Glomerular visceral epithelial cell (primary cell): ENCODE measurements around the gene AARS2.

Source experiments
- DNase-seq: peaks from one replicate; pipeline ENCODE4 v3.0.0-alpha.2; 2016; ENCODE audit errors: extremely low spot score

Gene AARS2

GRCh38 chr6:44300292-44300823 is 12.8 kb downstream of the AARS2 start:
- DNase-seq: no peak

DNA sequence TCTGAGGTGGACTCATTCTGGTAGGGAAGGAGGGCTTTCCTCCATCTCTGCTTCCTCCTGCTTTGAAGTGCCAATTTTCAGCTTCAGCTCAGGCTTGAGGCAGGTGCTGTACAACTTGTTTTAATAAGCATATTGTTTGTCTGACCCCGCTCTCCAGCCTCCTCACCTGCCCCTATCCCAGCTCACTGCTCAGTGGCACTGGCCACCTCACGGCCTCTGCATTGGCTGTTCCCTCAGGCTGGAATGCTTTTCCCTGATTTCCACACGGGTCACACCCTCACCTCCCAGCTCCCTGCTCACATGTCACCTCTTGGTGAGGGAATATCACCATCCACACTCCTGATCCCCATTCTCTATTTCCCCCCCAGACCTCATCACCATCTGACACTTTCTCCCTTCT is 14.3 kb downstream of the AARS2 start:
- no peak for DNase-seq

GRCh38 chr6:44298055-44298803 is 14.9 kb downstream of the AARS2 start:
- DNase-seq: no peak

GRCh38 chr6:44297063-44298038 is 15.8 kb downstream of the AARS2 start:
- DNase-seq: peak; percentile 27

- no peak for DNase-seq
These were observed 18.0 kb downstream of the AARS2 start for GRCh38 chr6:44294832-44295791.

DNA sequence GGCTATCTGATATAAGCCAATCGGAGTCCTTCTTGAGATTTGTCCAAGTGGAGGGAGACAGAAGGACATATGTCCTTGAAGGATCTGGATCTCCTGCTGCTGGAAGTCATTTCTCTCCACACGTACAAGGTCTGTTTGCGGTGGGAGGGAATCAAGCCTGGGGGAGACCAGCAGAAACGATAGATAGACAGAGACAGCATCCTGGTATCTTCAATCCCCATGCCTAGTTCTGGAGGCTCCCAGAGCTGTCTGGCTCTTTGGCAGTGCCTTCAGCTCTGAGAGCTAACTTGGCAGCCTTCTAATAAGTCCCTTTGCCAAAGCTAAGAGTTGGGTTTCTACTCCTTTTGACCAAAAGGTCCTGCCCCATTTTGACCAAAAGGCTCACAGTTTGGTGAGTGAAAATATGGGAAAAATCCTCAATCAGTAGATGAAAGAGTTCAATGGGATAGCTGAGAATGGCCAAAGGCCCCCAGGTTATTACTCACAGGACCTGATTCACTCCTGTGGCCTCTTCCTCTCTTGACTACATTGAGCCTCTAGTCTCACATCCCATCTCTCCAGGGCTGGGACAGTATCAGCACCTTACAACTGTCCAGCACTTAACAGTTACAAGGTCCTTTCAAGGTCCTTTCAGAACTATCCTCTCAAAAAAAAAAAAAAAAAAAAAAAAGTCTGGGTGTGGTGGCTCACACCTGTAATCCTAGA is 20.3 kb downstream of the AARS2 start:
- DNase-seq: no peak

DNA sequence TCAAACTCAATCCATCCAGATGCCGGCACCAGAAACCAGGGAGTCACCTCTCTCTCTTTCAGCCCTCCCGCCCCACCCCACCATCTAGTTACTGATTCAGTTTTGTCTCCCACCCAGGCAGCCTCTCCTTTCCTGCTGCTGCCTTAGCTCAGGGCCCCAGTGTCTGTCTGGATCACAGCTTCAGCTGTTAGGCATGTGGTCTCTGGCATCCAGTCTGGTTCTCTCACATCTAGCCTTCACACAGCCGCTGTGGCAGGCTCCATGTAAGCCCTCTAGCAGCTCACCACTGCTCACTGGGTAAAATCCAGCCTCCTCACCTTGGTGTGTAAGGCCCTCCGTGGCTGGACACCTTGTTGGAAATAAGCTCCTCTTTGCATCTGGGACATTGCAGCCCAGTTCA is 21.3 kb downstream of the AARS2 start:
- DNase-seq: no peak

- no peak for DNase-seq
These were observed 23.4 kb downstream of the AARS2 start for GRCh38 chr6:44289726-44290260.

GRCh38 chr6:44286747-44287146 is 26.4 kb downstream of the AARS2 start:
- no peak for DNase-seq

DNA sequence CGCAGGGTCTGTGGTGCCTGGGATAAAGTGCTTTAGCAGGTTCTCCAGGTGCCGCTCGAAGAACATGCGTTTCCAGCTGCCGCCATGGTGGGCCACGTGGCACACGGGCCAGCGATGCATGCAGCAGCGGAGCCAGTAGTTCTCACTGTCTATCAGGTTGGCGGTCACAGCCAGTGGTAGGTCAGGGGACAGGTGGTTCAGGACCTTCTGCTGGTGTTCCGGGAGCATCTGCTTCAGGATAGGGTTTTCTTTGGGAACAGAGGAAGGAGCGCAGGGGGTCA is 26.9 kb downstream of the AARS2 start:
- no peak for DNase-seq

DNA sequence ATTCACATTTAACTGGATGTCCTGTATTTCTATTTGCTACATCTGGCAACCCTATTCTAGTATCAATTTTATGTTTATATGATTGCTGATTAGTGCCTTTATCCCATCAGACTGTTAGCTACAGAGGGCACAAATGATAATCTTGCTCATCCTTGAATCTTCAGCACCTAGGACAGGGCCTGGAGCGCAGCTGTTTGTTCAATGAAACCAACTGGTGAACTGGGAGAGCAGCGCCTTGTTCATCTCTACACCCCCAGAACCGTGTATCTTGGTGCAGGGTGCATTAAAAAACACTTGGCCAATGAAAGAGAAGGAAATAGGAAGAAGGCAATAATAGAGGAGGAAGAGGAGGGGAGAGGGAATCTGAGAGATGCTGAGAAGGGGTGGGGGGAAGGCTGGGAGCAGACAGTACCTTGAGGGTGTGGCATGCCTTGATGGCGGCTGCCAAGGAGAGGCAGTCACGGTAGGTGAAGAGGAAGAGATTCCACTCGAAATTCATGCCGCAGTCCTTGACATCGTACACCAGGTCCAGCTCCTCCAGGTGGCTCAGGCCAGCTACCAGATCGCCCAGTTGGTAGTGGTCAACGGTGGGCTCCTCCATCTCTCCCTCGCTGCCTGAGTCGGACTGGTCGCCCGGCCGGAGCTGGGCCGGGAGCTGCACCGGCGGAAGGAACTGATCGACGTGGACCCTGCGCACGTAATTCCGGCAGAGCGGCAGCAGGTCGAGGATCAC is 27.4 kb downstream of the AARS2 start:
- DNase-seq: no peak

DNA sequence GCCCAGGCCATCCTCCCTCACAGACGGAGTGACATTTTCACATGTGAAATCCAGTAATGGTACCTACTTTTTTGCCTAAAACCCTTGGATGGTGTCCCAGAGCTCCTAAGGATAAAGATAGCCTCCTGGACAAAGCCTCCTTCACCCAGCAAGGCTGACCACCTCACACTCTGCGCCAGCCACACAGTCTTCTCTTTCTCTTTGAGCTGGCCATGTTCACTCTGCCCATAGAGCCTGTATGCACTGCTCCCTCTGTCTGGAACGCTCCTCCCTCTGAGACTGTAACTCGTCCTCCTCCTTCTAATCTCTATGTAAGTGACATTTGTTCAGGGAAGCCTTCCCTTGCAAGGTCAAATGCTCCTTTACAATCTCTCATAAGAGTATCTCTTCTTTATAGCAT is 28.3 kb downstream of the AARS2 start:
- no peak for DNase-seq

DNA sequence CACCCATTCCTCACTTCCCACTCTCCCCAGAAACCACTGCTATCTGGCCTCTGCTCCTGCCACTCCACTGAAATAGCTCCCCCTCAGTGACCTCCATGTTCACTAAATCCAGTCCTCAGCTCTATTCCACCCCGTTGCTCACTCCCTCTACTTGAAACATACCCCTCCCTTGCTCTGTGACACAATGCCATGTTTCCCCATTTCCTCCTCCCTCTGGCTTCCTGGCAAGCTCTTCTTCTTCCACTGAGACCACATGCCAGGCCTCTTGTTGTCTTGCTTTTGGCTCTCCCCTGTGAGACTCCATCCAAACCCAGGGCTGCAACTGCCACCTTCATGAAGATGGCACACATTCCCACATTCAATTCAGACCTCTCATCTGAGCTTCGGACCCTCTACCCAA is 29.0 kb downstream of the AARS2 start:
- no peak for DNase-seq

DNA sequence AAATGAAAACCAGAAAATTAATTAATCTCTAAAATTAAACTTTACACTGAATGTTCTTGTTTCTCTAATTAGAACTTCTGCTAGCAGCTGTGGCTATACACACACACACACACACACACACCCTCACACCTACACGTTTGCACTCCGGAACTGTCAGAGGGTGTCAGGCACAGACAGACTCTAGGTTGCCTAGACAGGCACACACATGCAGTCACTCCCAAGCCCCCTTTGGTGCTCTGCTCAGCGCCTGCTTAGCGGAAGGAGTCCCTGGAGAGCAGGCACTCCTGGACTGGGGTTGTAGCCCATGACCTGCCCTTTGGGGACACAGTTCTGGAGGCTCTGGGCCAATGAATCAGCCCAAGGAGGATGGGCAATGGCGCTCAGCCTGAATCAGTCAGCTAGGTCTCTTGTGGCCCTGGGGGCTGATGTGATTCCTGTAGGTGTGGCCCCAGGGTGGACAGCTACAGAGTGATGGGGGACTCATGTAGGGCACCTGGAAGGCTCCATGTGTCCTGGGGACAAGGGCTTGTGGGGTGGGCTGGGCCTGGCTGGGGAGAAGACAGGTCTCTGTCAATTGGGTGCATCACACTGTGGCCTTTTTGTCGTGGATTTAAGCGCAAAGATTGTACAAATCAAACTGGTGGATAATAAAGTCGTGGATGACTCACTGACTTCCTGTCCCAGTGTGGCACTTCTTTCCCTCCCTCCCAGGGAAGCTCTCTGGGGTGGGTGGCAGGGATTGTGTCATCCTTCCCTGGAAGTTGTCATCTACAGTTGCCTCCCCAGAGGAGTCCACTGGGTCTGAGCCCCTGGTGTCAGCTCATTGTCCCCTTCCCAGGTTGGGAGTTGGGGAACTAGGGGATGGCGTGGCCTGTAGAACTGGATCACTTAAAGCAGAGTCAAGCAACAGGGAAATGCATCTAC is 34.1 kb downstream of the AARS2 start:
- no peak for DNase-seq

DNA sequence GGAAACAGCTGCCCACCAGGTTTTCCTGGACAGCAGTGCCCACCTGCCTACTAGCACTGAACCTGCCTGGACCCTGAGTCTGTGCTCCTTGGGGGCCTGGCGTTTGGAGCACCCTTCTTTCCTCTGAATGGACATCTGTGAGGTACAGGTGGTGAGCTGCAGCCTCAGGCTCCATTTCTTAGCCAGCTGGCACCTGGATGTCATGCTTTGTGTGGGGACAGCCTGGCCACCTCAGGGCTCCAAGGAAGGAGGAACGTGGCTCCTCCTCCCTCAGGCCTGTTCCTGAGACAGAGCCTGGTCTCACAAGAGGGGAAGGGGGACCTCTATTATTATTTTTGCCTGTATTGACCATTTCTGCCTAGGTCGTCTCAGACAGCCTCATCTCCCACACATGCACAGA is 34.8 kb downstream of the AARS2 start:
- DNase-seq: no peak

- DNase-seq: no peak
These were observed 35.4 kb downstream of the AARS2 start for GRCh38 chr6:44277763-44278162.

DNA sequence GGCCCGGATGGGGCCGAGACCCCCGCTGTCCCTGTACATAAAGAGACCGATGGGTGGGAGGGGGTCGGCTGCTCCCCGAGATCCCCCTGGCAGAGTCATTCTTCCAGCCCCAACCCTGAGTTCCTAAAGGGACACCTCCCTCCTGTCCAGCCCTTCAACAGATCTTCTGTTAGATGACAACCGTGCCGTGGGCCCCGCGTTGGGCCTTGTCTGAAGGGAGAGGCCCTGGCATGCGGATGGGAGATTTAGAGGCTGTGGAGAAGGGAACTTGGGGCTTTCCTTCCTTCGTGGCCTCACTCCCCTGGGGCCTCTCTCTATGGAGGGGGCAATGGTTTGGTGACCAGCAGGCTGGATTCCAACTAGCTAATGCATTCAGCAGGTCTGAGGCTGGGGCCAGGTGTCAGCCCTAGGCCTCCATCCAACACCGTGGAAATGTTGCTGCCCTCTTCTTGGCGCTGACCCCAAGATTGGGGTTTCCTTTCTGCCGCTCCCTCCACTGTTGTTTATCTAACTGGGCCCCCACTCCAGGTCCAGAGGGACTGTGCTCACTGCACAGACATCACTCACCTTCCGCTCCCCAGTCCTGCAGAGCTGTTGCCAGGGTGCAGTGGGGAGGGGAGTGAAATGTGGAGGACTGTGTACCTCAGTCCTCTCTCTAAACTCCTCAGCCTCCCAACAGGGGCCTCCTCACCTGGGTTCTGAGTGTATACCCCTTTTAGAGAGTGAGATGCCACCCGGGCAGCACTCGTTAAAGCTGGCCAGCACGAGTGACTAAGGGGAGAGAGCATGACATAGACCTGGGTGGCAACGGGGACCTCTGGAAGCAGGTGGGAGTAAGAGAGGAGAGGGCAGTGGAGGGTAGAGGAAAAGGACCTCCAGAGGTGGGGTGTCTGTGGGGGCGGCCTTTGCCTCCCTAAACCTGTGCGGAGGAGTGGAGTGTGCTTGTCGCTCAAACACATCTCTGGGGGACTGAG is 36.2 kb downstream of the AARS2 start:
- no peak for DNase-seq
